ENCODE data around the gene C9orf85. TPM values are rescaled to one million over a fixed set of nuclear protein-coding genes. Genes with fewer than 3 reads are reported as not detected.

The C9orf85 gene
- total RNA-seq, 2 experiments from 2014 or later, result 5.6 to 14.2 TPM

- H3K27ac ChIP-seq (ENCODE audit: low read depth, low read length, poor library complexity, severe bottlenecking), result no peak overlapping the region
- no peak overlapping the region for H2AFZ ChIP-seq (ENCODE audit: low read length)
- H3K4me1 ChIP-seq (ENCODE audit: insufficient read depth, low read length, poor library complexity, severe bottlenecking), result no peaks in the 10 kb centered on the region
- no peak overlapping the region for H3K4me2 ChIP-seq (ENCODE audit: low read length)
- intact Hi-C loops (cut with micrococcal nuclease; ENCODE audit: unreplicated experiment), result no loop called here
- H4K20me1 ChIP-seq (ENCODE audit: insufficient read depth, low read length), result no peaks in the 10 kb centered on the region
- no peaks in the 10 kb centered on the region for H3K9me2 ChIP-seq (ENCODE audit: insufficient read depth, low read length)
- BruUV-seq (replicated peaks), result no TSS peak
- CTCF ChIA-PET (ENCODE audit: unreplicated experiment), result no interaction called here
- H3K4me3 ChIP-seq (ENCODE audit: low read depth, low read length, poor library complexity, severe bottlenecking), result no peak overlapping the region
- POLR2A ChIA-PET, result interaction anchor here (0.6 kb wide), 2 partner anchors 46 to 99 kb away, joined by 3 read pairs; no protein-coding TSS in a partner anchor
- no peaks in the 10 kb centered on the region for H3K9me3 ChIP-seq (ENCODE audit: low read length)
- no peak for DNase-seq (ENCODE audit: low spot score)
- no peaks in the 10 kb centered on the region for H3K36me3 ChIP-seq (ENCODE audit: insufficient read depth, low read length)
- no peak for TF ChIP-seq EZH2phosphoT487 (IDR thresholded peaks at IDR 0.05; ENCODE audit: borderline replicate concordance, low read depth, low read length)
- TF ChIP-seq, protein P1, sequence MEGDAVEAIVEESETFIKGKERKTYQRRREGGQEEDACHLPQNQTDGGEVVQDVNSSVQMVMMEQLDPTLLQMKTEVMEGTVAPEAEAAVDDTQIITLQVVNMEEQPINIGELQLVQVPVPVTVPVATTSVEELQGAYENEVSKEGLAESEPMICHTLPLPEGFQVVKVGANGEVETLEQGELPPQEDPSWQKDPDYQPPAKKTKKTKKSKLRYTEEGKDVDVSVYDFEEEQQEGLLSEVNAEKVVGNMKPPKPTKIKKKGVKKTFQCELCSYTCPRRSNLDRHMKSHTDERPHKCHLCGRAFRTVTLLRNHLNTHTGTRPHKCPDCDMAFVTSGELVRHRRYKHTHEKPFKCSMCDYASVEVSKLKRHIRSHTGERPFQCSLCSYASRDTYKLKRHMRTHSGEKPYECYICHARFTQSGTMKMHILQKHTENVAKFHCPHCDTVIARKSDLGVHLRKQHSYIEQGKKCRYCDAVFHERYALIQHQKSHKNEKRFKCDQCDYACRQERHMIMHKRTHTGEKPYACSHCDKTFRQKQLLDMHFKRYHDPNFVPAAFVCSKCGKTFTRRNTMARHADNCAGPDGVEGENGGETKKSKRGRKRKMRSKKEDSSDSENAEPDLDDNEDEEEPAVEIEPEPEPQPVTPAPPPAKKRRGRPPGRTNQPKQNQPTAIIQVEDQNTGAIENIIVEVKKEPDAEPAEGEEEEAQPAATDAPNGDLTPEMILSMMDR (conservative IDR thresholded peaks at IDR 0.05; ENCODE audit: low read length), result no peak
- H3K79me2 ChIP-seq (ENCODE audit: insufficient read depth, low read depth, low read length), result no peaks in the 10 kb centered on the region
Measured at GRCh38 chr9:72012646-72013045, 101.2 kb downstream of the C9orf85 start.

- no TSS peak for BruUV-seq (replicated peaks)
- POLR2A ChIA-PET, result interaction anchor here (0.6 kb wide), 3 partner anchors 46 to 729 kb away, joined by 3 to 4 read pairs (median 3); no protein-coding TSS in a partner anchor
Measured at GRCh38 chr9:72013292-72013760, 101.9 kb downstream of the C9orf85 start.

GRCh38 chr9:72022841-72023240 lies 111.4 kb downstream of the C9orf85 start:
- no peaks in the 10 kb centered on the region for H4K20me1 ChIP-seq (ENCODE audit: insufficient read depth, low read length)
- no peaks in the 10 kb centered on the region for H3K9me2 ChIP-seq (ENCODE audit: insufficient read depth, low read length)
- ChIA-PET POLR2A (interaction anchor here (0.8 to 1.0 kb wide), 3 partner anchors 15 to 207 kb away, joined by 3 to 4 read pairs (median 3); no protein-coding TSS in a partner anchor), CTCF (ENCODE audit: unreplicated experiment) (no interaction called here)
- H3K4me3 ChIP-seq (ENCODE audit: low read depth, low read length, poor library complexity, severe bottlenecking), result no peak overlapping the region
- H3K9me3 ChIP-seq (ENCODE audit: low read length), result no peaks in the 10 kb centered on the region
- no peak for DNase-seq (ENCODE audit: low spot score)
- BruUV-seq (replicated peaks), result no TSS peak
- TF ChIP-seq EZH2phosphoT487 (IDR thresholded peaks at IDR 0.05; ENCODE audit: borderline replicate concordance, low read depth, low read length), result no peak
- TF ChIP-seq, protein P1 (conservative IDR thresholded peaks at IDR 0.05; ENCODE audit: low read length), result no peak
- no peaks in the 10 kb centered on the region for H3K36me3 ChIP-seq (ENCODE audit: insufficient read depth, low read length)
- H3K4me1 ChIP-seq (ENCODE audit: insufficient read depth, low read length, poor library complexity, severe bottlenecking), result no peaks in the 10 kb centered on the region
- H3K27ac ChIP-seq (ENCODE audit: low read depth, low read length, poor library complexity, severe bottlenecking), result no peak overlapping the region
- no peak overlapping the region for H3K4me2 ChIP-seq (ENCODE audit: low read length)
- intact Hi-C loops (cut with micrococcal nuclease; ENCODE audit: unreplicated experiment), result loop anchor here (10.0 kb wide), 1 partner anchor 738 kb away; no protein-coding TSS in a partner anchor
- no peak overlapping the region for H2AFZ ChIP-seq (ENCODE audit: low read length)
- no peaks in the 10 kb centered on the region for H3K79me2 ChIP-seq (ENCODE audit: insufficient read depth, low read depth, low read length)

More at GRCh38 chr9:72013292-72013760, 101.9 kb downstream of the C9orf85 start:
- CTCF ChIA-PET (ENCODE audit: unreplicated experiment), result no interaction called here
- TF ChIP-seq, protein P1 (conservative IDR thresholded peaks at IDR 0.05; ENCODE audit: low read length), result no peak
- TF ChIP-seq EZH2phosphoT487 (IDR thresholded peaks at IDR 0.05; ENCODE audit: borderline replicate concordance, low read depth, low read length), result no peak
- Histone ChIP-seq H4K20me1 (ENCODE audit: insufficient read depth, low read length) (no peaks in the 10 kb centered on the region), H3K4me3 (ENCODE audit: low read depth, low read length, poor library complexity, severe bottlenecking) (no peak overlapping the region), H3K4me2 (ENCODE audit: low read length) (no peak overlapping the region), H3K9me3 (ENCODE audit: low read length) (no peaks in the 10 kb centered on the region), H3K4me1 (ENCODE audit: insufficient read depth, low read length, poor library complexity, severe bottlenecking) (no peaks in the 10 kb centered on the region), H3K79me2 (ENCODE audit: insufficient read depth, low read depth, low read length) (no peaks in the 10 kb centered on the region), H3K9me2 (ENCODE audit: insufficient read depth, low read length) (no peaks in the 10 kb centered on the region), H3K36me3 (ENCODE audit: insufficient read depth, low read length) (no peaks in the 10 kb centered on the region), H3K27ac (ENCODE audit: low read depth, low read length, poor library complexity, severe bottlenecking) (no peak overlapping the region), H2AFZ (ENCODE audit: low read length) (no peak overlapping the region)
- intact Hi-C loops (cut with micrococcal nuclease; ENCODE audit: unreplicated experiment), result no loop called here
- DNase-seq (ENCODE audit: low spot score), result no peak

All from OCI-LY7 (cell line).